Kidney epithelial cell (primary cell): ENCODE data around the gene FUT7. TPM values are rescaled to one million over a fixed set of nuclear protein-coding genes. Genes with fewer than 3 reads are reported as not detected.

Source experiments
- DNase-seq: peaks from one replicate; pipeline ENCODE4 v3.0.0-alpha.2; 2010; ENCODE audit warnings: low read depth
- H3K27me3 ChIP-seq: 2 replicates; pipeline ENCODE4 v1.6.0; 2011; ENCODE audit warnings: low read length; ENCODE audit not compliant: control insufficient read depth, insufficient read depth
- H3K36me3 ChIP-seq: 2 replicates; pipeline ENCODE4 v1.5.1; 2011; ENCODE audit warnings: low read length; ENCODE audit not compliant: control insufficient read depth, insufficient read depth
- H3K4me3 ChIP-seq: 2 replicates; pipeline ENCODE4 v1.5.1; 2011; ENCODE audit warnings: low read depth, mild to moderate bottlenecking, control low read depth, low read length
- CTCF ChIP-seq: IDR thresholded peaks from 2 replicates; pipeline ENCODE4 v1.5.1; 2011; ENCODE audit warnings: mild to moderate bottlenecking, moderate library complexity, low read length, control low read depth, inconsistent platforms; ENCODE audit not compliant: insufficient read depth, poor library complexity, severe bottlenecking
- total RNA-seq: library from RNA; depleted of rRNA; stranded (reverse); fragments of >200 nt; gene quantifications from 2 replicates; pipeline ENCODE4 v1.2.3, GENCODE V29; 2015

FUT7 gene
- not detected in 2 replicates for total RNA-seq

- DNase-seq: no peak
- no peak for TF ChIP-seq CTCF
- H3K27me3 ChIP-seq: peaks cover 4% of the 10 kb centered on the region
- H3K4me3 ChIP-seq: no peak within 1 kb of the TSS
- H3K36me3 ChIP-seq: no peaks in the 10 kb centered on the region
These were observed at the start of gene FUT7 for GRCh38 chr9:137031904-137032640. TSS of gene FUT7 (minus strand) at chr9:137032088. CDS start at chr9:137031991, 97 bp downstream.

GRCh38 chr9:137080260-137081122 is 48.6 kb upstream of the FUT7 start:
- H3K36me3 ChIP-seq: peaks cover 4% of the 10 kb centered on the region
- H3K27me3 ChIP-seq: peaks cover 6% of the 10 kb centered on the region
- TF ChIP-seq CTCF: no peak
- no peak for DNase-seq
- H3K4me3 ChIP-seq: no peak overlapping the region

GRCh38 chr9:137079401-137079787 is 47.5 kb upstream of the FUT7 start:
- Histone ChIP-seq H3K27me3 (peaks cover 6% of the 10 kb centered on the region), H3K4me3 (no peak overlapping the region), H3K36me3 (peaks cover 4% of the 10 kb centered on the region)
- TF ChIP-seq CTCF: no peak
- no peak for DNase-seq

- Histone ChIP-seq H3K36me3 (peaks cover 4% of the 10 kb centered on the region), H3K4me3 (peak overlapping the region; percentile 68), H3K27me3 (peaks cover 6% of the 10 kb centered on the region)
- DNase-seq: no peak
- no peak for TF ChIP-seq CTCF
These were observed 47.0 kb upstream of the FUT7 start for GRCh38 chr9:137078701-137079400.

GRCh38 chr9:137077758-137078693 is 46.1 kb upstream of the FUT7 start:
- TF ChIP-seq CTCF: no peak
- peak overlapping the region; percentile 68 for H3K4me3 ChIP-seq
- DNase-seq: no peak

More at GRCh38 chr9:137077758-137078693, 46.1 kb upstream of the FUT7 start:
- H3K36me3 ChIP-seq: peaks cover 4% of the 10 kb centered on the region
- peaks cover 6% of the 10 kb centered on the region for H3K27me3 ChIP-seq
